NOMO-1 (cell line): Measurements from ENCODE around the gene RIBC2.
"Not testable (repeated sequence)": the region's sequence is repeated elsewhere in the genome, so short reads cannot be mapped to it uniquely, and the experiment has no call there.

ENCODE experiments used
- DNase-seq, 2 experiments: peaks; one replicate each; lab custom pipeline; 2025; ENCODE audit not compliant: unreplicated experiment in 2 of 2; lab: John Stamatoyannopoulos, UW

Gene RIBC2

GRCh38 chr22:45447596-45447995, 34.1 kb downstream of the RIBC2 start:
- DNase-seq, result not testable (repeated sequence)

- DNase-seq, result no peak
These were observed 34.9 kb downstream of the RIBC2 start for GRCh38 chr22:45448431-45448830.

- not testable (repeated sequence) for DNase-seq
These were observed 35.9 kb downstream of the RIBC2 start for GRCh38 chr22:45449442-45449841.

GRCh38 chr22:45450101-45450785, 36.8 kb downstream of the RIBC2 start:
- no peak for DNase-seq

- no peak for DNase-seq
These were observed 37.6 kb downstream of the RIBC2 start for GRCh38 chr22:45450921-45451651.

- no peak for DNase-seq
These were observed 38.5 kb downstream of the RIBC2 start for GRCh38 chr22:45451972-45452371.

GRCh38 chr22:45452565-45453379, 39.3 kb downstream of the RIBC2 start:
- no peak for DNase-seq

- no peak for DNase-seq
These were observed 40.3 kb downstream of the RIBC2 start for GRCh38 chr22:45453764-45454163.

- DNase-seq, result no peak
These were observed 40.8 kb downstream of the RIBC2 start for GRCh38 chr22:45454275-45454674.

GRCh38 chr22:45455212-45455611, 41.7 kb downstream of the RIBC2 start:
- no peak for DNase-seq

- no peak for DNase-seq
These were observed 42.1 kb downstream of the RIBC2 start for GRCh38 chr22:45455621-45456020.

- DNase-seq, result no peak
These were observed 43.3 kb downstream of the RIBC2 start for GRCh38 chr22:45456811-45457210.

GRCh38 chr22:45458532-45458931, 45.0 kb downstream of the RIBC2 start:
- no peak for DNase-seq

- DNase-seq, result no peak
These were observed 45.7 kb downstream of the RIBC2 start for GRCh38 chr22:45459235-45459634.

- DNase-seq, result no peak
These were observed 47.0 kb downstream of the RIBC2 start for GRCh38 chr22:45460288-45461109.

GRCh38 chr22:45462034-45462655, 48.7 kb downstream of the RIBC2 start:
- no peak for DNase-seq

- DNase-seq, result not testable (repeated sequence)
These were observed 50.2 kb downstream of the RIBC2 start for GRCh38 chr22:45463691-45464090.

- no peak for DNase-seq
These were observed 52.1 kb downstream of the RIBC2 start for GRCh38 chr22:45465633-45466032.

- no peak for DNase-seq
These were observed 55.4 kb downstream of the RIBC2 start for GRCh38 chr22:45468872-45469271.
